Stimulated activated CD4-positive, alpha-beta T cell treated with anti-CD3 and anti-CD28 coated beads, Interleukin-15, amount 100 ng/mL, for 48 hours (primary cell): ENCODE measurements around the gene NEGR1.

Source experiments
- DNase-seq, 2 donors: peaks; one replicate each; pipeline ENCODE4 v3.0.0-alpha.2; 2020; ENCODE audit warnings: low read depth in 2 of 2

The NEGR1 gene

DNA sequence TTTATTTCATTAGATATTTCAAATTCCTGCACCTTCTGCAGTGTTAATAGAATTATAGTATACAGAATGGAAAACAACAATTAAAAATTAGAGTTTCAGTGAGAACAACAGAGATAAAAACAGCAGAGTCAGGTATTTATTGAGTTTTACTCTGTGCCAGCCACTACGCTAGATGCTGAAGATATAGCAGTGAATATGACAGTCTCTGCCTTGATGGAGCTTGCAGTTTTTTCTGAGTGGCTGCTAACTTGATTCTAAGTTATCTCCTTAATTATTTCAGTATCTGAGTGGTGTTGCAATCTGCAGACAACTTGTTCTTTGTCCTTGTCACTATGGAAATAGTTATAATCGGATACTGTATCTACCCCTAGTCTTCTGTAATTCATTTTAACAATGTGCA is 817.2 kb downstream of the NEGR1 start:
- DNase-seq = no peak

DNA sequence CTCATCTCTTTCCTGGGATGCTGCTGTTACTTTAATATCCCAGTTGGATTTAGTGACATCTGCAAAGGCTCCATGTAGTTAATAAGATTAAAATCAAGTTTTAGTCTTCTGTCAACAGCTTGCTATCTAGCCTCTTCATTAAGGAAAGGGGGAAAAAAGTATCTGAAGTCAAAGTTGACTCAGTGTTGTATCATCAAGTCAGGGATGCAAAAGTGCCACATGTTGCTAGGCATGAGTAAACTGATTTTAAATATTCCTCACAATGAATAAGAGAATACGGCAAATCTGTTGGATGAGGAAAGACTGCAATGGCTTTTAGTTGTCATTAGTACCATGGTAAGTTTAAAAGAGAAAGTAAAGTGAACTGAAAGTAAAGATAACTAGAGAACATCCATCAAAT is 818.3 kb downstream of the NEGR1 start:
- DNase-seq = no peak

- no peak for DNase-seq
These were observed 819.2 kb downstream of the NEGR1 start for GRCh38 chr1:71463144-71463543.

- DNase-seq = no peak
These were observed 820.1 kb downstream of the NEGR1 start for GRCh38 chr1:71462247-71462646.

DNA sequence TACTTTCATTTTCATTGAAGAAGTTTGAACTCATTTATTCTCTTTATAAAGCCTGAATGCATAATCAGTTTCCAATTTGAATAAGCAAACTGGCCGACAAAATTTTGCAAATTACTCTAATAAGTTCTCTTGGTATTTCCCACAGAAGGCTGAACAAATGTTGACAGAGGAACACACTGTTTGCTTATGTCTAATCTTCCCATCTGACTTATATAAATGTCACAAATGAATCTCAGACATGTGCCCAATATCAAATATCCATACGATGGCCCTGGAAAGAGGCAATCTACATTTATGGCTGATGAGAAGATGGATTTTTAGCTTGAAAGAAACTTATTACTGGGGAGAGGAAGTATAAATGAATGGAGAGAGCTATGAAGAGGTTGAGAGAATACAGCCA is 820.9 kb downstream of the NEGR1 start:
- no peak for DNase-seq

DNA sequence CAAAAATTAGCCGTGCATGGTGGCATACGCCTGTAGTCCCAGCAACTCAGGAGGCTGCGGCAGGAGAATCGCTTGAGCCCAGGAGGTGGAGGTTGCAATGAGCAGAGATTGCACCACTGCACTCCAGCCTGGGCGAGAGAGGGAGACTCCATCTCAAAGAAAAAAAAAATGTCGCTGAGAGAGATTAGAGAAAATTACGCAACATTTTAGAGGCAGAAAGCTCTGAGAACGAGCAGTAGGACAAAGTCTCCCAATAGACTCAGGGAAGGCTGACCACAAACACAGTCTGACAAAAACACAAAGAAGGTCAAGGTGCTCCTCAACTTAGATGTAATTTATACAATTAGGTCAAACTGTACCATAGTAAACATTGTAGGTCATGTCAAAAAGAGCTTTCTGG is 833.9 kb downstream of the NEGR1 start:
- no peak for DNase-seq

DNA sequence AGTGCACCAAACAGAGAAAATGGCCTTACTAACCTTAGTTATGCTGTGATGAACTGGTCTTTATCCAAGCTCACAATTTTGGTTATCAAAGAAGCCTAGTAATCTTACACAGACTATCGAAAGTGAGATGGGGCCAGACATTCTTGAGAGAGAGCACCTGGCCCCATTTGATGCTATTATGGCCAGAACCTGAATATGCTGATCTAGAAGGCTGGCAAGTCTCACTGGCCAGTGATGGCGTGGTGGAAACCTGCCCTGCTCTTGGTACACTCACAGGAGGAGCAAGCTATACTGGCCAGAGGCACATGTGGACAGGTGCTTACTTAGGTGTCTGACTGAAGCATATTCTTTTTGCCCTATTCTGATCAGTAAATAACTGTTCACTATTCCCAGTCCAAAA is 843.7 kb downstream of the NEGR1 start:
- no peak for DNase-seq

DNA sequence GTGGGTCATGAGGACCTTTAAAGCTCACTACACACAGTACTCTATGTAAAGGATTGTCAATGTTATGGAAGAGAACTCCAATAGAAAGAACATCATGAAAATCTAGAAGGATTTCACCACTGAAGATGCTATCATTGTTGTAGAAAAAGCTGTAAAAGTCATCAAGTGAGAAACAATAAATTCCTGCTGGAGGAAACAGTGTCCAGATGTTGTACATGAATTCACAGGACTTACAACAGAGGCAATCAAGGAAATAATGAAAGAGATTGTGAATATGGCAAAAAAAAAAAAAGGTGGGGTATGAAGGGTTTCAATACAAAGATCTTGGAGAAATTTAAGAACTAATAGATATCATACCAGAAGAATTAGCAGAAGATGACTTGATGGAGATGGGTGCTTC is 846.4 kb downstream of the NEGR1 start:
- no peak for DNase-seq

GRCh38 chr1:71434240-71434639 is 848.1 kb downstream of the NEGR1 start:
- DNase-seq = no peak

DNA sequence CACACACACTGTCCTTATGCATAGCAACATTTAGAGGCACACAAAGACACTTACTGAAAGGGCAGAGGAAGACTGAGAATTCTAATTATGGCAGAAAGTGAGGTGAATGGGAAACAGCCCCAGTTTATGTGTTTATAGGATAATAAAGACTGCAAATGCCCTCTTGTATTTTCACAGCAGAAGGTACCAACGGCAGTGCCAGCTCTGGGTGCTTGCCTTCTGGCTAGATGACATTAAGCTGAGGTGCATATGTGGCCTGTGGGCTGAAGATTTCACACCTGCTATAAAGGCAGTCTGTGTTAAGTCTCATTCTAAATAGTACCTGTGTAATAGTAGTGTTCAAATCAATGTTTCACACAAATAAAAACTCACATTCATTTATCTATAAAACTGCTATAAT is 854.3 kb downstream of the NEGR1 start:
- no peak for DNase-seq

DNA sequence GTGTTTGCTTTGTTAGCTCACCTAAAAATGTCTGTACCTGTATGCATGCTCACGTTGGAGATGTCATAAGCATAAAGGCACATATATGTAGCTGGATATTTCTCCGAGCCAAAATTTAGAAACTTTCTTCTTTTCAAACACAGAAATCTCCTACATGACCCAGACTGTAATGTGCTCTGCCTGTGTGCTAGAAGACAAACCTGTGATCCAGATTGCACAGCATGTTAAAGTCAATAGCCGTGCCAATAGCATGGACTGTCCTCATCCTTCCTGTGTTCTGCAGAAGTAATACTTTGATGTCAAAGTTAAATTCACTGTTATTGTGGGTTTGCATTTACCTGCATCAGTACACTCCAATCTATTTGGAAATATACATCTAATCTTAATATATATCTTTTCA is 855.3 kb downstream of the NEGR1 start:
- no peak for DNase-seq

- DNase-seq = no peak
These were observed 857.8 kb downstream of the NEGR1 start for GRCh38 chr1:71424536-71424935.

DNA sequence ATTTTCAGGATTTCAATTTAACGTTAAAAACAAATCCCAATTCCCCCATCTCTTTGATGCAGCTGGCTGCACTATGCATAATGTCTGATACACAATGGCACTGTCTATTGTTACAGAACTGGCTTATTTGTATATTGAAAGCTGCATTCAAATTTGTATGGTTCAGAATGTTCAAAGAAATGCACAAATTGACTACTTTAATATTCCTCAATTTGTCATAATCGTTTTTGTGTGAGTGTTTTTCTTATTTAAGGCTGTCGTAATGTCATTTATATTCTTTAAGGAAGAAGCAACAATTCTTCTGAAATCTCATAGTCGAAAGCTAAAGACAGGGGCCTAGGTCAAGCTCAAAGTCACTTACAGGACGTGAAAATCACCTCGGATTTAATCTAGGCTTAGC is 860.1 kb downstream of the NEGR1 start:
- DNase-seq = no peak

- DNase-seq = no peak
These were observed 864.9 kb downstream of the NEGR1 start for GRCh38 chr1:71417421-71417820.

DNA sequence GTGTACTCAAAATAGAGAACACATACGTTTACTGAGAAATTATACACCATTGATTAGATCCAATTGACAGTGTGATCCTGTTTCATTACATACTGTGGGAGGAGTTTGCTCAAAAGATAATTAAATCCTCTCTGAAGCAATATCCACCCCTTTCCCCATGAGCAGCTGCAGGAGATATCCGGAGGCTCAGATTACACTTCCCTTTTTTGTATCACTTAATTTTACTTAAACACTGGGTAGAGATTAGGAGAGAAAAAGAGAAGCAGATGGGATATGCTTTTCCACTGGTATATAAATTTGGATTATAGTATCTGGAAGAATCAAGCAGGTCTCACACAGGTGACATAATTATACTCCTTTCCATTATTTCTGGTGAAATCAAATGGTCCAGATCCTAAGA is 868.2 kb downstream of the NEGR1 start:
- DNase-seq = no peak

- DNase-seq = no peak
These were observed 868.7 kb downstream of the NEGR1 start for GRCh38 chr1:71413441-71414175.

DNA sequence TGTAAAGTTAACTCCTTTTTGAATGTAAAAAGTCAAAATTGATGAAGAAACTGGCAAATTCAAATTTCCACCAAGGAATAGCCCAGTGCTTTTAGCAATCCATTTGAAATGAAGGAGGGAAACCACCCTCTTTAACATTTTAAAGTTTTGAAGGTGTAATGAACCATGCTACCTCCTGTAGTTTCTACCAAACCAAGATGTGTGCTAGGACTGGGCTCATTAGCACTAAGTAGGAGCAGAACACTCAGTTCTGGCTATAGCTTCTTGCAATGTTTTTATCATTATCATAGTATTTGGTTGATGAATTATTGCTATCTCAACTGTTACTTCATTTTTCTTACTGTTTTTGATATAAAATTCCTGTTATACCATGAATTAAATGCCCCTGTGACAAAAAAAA is 882.3 kb downstream of the NEGR1 start:
- no peak for DNase-seq

DNA sequence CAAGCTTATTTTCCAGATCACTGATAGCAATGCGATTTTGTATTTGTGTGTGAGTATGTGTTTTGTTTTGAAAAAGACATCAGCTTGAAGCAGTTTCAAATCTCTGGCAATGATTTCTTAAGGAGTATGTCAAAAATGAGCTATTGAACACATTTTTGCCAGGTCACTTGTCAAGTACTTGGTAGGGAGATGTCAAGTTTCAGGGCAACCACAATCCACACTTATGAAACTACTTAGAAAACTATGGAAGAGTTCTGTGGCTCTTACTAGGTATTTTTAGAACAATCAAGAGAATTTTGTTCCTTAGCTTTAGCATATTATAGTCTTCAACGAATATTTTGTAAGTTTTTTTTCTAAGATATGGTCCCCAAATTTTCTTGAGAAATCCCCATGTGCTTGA is 882.7 kb downstream of the NEGR1 start:
- no peak for DNase-seq

DNA sequence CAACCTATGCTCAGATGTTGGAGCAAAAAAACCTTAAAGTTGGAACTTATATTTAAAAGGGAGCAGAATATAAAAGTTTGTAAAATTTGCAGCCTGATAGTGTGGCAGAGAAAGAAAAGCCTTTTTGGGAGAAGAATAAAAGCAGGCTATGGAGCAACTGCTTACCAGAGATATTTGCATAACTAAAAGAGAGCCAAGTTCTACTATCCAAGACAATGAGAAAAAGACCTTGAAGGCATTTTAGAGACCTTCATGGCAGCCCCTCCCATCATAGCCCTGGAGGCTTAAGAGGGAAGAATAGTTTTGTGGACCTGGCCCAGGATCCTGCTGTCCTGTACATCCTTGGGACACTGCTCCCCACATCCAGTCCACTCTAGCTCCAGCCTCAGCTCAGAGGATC is 889.0 kb downstream of the NEGR1 start:
- DNase-seq = no peak

DNA sequence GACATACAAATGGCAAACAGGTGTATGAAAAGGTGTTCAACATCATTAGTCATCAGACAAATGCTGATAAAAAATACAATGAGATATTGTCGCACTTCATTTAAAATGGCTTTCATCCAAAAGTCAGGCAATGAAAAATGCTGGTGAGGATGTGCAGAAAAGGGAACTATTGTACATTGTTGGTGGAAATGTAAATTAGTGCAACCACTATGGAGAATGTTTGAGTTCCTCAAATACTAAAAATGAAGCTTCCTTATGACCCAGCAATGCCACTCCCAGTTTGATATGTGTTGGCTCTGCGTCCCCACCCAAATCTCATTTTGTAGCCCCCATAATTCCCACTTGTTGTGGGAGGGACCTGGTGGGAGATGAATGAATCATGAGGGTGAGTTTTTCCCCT is 891.8 kb downstream of the NEGR1 start:
- DNase-seq = no peak

DNA sequence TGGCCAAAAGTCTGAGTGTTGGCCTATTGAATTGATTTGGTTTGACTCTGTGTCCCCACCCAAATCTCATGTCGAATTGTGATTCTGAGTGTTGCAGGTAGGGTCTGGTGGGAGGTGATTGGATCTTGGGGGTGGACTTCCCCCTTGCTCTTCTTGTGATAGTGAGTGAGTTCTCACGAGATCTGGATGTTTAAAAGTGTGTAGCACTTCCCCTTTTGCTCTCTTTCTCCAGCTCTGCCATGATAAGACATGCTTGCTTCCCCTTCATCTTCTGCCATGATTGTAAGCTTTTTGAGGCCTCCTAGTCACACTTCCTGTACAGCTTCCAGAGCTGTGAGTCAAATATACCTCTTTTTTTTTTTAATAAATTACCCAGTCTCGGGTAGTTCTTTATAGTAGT is 904.5 kb downstream of the NEGR1 start:
- no peak for DNase-seq

DNA sequence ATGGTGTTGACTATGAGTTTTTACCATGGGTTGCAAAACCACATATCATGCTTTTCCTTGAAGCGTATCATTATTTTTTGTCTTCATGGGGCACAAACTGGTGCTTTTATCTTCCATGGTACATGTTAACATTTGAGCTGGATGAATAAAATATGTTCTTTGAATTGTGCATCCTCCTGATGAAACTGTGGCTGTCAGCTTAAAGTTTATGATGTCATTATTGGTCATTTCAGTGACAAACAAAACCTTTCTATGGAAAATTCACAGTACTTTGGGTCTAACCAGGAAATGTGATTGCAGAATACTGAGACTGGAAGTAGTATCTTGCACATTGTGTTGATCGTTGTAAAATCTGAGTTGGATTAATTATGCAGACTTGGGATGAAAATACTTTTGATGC is 909.8 kb downstream of the NEGR1 start:
- no peak for DNase-seq

DNA sequence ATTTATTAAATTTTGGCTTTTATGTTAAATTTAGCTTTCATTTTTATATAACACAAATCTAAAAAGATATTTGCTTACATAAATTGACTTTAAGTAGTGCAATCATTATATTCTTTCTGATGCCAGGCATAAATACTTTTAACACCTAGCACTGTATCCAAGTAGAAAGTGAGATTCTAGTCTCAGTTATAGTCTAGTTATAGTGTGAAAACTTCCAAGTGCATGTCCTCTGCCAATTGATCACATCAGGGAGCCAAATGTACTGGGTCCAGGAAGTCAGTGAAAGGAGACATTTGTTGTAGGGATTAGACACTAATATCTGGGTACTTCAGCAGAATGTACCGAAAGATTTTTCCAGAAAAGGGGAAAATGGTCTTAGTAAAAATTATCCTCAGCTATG is 910.8 kb downstream of the NEGR1 start:
- no peak for DNase-seq

- DNase-seq = no peak
These were observed 918.1 kb downstream of the NEGR1 start for GRCh38 chr1:71364236-71364635.
